ENCODE measurements around the gene UBA1.

Gene UBA1

GRCh38 chrX:47193475-47194193 lies at the start of gene UBA1:
UBA1 (plus strand) TSS chrX:47193829; CDS start chrX:47198803, 4,974 bp downstream.
- ATAC-seq: peak; percentile 91
- Mint-ChIP-seq H3K9me3 (no peaks in the 10 kb centered on the region), H3K4me3 (peak within 1 kb of the TSS; percentile 97), H3K27ac (peak within 1 kb of the TSS; percentile 96), H3K36me3 (peaks cover 11% of the 10 kb centered on the region), H3K27me3 (no peaks in the 10 kb centered on the region), H3K4me1 (peaks cover 56% of the 10 kb centered on the region)

GRCh38 chrX:47143894-47144625 lies 49.6 kb upstream of the UBA1 start:
- Mint-ChIP-seq H3K4me1 (peaks cover 36% of the 10 kb centered on the region), H3K27ac (peak overlapping the region; percentile 99), H3K36me3 (peaks cover 26% of the 10 kb centered on the region), H3K9me3 (no peaks in the 10 kb centered on the region), H3K27me3 (no peaks in the 10 kb centered on the region), H3K4me3 (peak overlapping the region; percentile 99)
- ATAC-seq: peak; percentile 5

- Mint-ChIP-seq H3K9me3 (no peaks in the 10 kb centered on the region), H3K4me3 (peak within 1 kb of the TSS; percentile 99), H3K27me3 (no peaks in the 10 kb centered on the region), H3K27ac (peak within 1 kb of the TSS; percentile 99), H3K36me3 (peaks cover 26% of the 10 kb centered on the region), H3K4me1 (peaks cover 36% of the 10 kb centered on the region)
- ATAC-seq: peak; percentile 98
Observed at GRCh38 chrX:47144626-47145394, 48.8 kb upstream of the UBA1 start, which contains the start of the genes NDUFB11 and RBM10. NDUFB11 (minus strand) TSS chrX:47144702; CDS start chrX:47144679, 23 bp downstream. RBM10 (plus strand) TSS chrX:47145221; CDS start chrX:47147482, 2,261 bp downstream.

GRCh38 chrX:47145395-47146120 lies 48.1 kb upstream of the UBA1 start:
- ATAC-seq: peak; percentile 44
- Mint-ChIP-seq H3K36me3 (peaks cover 28% of the 10 kb centered on the region), H3K9me3 (no peaks in the 10 kb centered on the region), H3K4me3 (peak overlapping the region; percentile 99), H3K27me3 (no peaks in the 10 kb centered on the region), H3K27ac (peak overlapping the region; percentile 99), H3K4me1 (peaks cover 34% of the 10 kb centered on the region)

GRCh38 chrX:47146121-47146935 lies 47.3 kb upstream of the UBA1 start:
- ATAC-seq: no peak
- Mint-ChIP-seq H3K27ac (peak overlapping the region; percentile 99), H3K4me3 (peak overlapping the region; percentile 99), H3K27me3 (no peaks in the 10 kb centered on the region), H3K36me3 (peaks cover 24% of the 10 kb centered on the region), H3K4me1 (peaks cover 36% of the 10 kb centered on the region), H3K9me3 (no peaks in the 10 kb centered on the region)

- Mint-ChIP-seq H3K4me3 (peak overlapping the region; percentile 99), H3K4me1 (peaks cover 36% of the 10 kb centered on the region), H3K27ac (peak overlapping the region; percentile 60), H3K9me3 (no peaks in the 10 kb centered on the region), H3K27me3 (no peaks in the 10 kb centered on the region), H3K36me3 (peaks cover 22% of the 10 kb centered on the region)
- no peak for ATAC-seq
Observed at GRCh38 chrX:47146936-47147859, 46.4 kb upstream of the UBA1 start.

GRCh38 chrX:47148946-47149345 lies 44.7 kb upstream of the UBA1 start:
- no peak overlapping the region for H3K4me3 Mint-ChIP-seq

GRCh38 chrX:47151435-47151834 lies 42.2 kb upstream of the UBA1 start:
- no peak for ATAC-seq
- peaks cover 17% of the 10 kb centered on the region for H3K4me1 Mint-ChIP-seq
- no peak overlapping the region for H3K4me3 Mint-ChIP-seq
- no peaks in the 10 kb centered on the region for H3K27me3 Mint-ChIP-seq
- H3K9me3 Mint-ChIP-seq: no peaks in the 10 kb centered on the region
- no peak overlapping the region for H3K27ac Mint-ChIP-seq
- peaks cover 15% of the 10 kb centered on the region for H3K36me3 Mint-ChIP-seq

More at GRCh38 chrX:47148946-47149345, 44.7 kb upstream of the UBA1 start:
- H3K36me3 Mint-ChIP-seq: peaks cover 15% of the 10 kb centered on the region
- no peak overlapping the region for H3K27ac Mint-ChIP-seq
- H3K4me1 Mint-ChIP-seq: peaks cover 23% of the 10 kb centered on the region
- H3K27me3 Mint-ChIP-seq: no peaks in the 10 kb centered on the region
- H3K9me3 Mint-ChIP-seq: no peaks in the 10 kb centered on the region
- ATAC-seq: no peak

GRCh38 chrX:47156611-47157520 lies 36.8 kb upstream of the UBA1 start:
- H3K4me1 Mint-ChIP-seq: no peaks in the 10 kb centered on the region
- H3K36me3 Mint-ChIP-seq: peaks cover 6% of the 10 kb centered on the region
- no peak overlapping the region for H3K4me3 Mint-ChIP-seq
- no peak overlapping the region for H3K27ac Mint-ChIP-seq
- H3K27me3 Mint-ChIP-seq: no peaks in the 10 kb centered on the region
- H3K9me3 Mint-ChIP-seq: no peaks in the 10 kb centered on the region
- ATAC-seq: no peak

GRCh38 chrX:47158131-47158530 lies 35.5 kb upstream of the UBA1 start:
- no peaks in the 10 kb centered on the region for H3K4me1 Mint-ChIP-seq
- no peak for ATAC-seq
- H3K4me3 Mint-ChIP-seq: no peak overlapping the region
- H3K9me3 Mint-ChIP-seq: no peaks in the 10 kb centered on the region
- no peak overlapping the region for H3K27ac Mint-ChIP-seq
- H3K36me3 Mint-ChIP-seq: peaks cover 11% of the 10 kb centered on the region
- no peaks in the 10 kb centered on the region for H3K27me3 Mint-ChIP-seq

- Mint-ChIP-seq H3K4me3 (no peak overlapping the region), H3K4me1 (no peaks in the 10 kb centered on the region), H3K36me3 (peaks cover 11% of the 10 kb centered on the region), H3K9me3 (no peaks in the 10 kb centered on the region), H3K27me3 (no peaks in the 10 kb centered on the region), H3K27ac (no peak overlapping the region)
- no peak for ATAC-seq
Observed at GRCh38 chrX:47158781-47159180, 34.8 kb upstream of the UBA1 start.

- Mint-ChIP-seq H3K27ac (no peak overlapping the region), H3K27me3 (no peaks in the 10 kb centered on the region), H3K4me1 (no peaks in the 10 kb centered on the region), H3K36me3 (peaks cover 11% of the 10 kb centered on the region), H3K4me3 (no peak overlapping the region), H3K9me3 (no peaks in the 10 kb centered on the region)
- no peak for ATAC-seq
Observed at GRCh38 chrX:47160781-47161180, 32.8 kb upstream of the UBA1 start.

Measured in stimulated activated memory B cell treated with anti-CD40 and anti-IgM and Interleukin-4, amounts not matched to agents 10 μg/mL and 1 μg/mL and 100 μg/mL, for 72 hours (primary cell).